GM19463 (cell line): ENCODE data around the gene BABAM2.
"Not testable (repeated sequence)": the region's sequence is repeated elsewhere in the genome, so short reads cannot be mapped to it uniquely, and the experiment has no call there.

Experiments
- ATAC-seq: cut with Tn5 transposase; IDR thresholded peaks from one replicate; pipeline ENCODE4 v1.9.1; 2021; ENCODE audit warnings: mild to moderate bottlenecking, moderate library complexity; ENCODE audit not compliant: unreplicated experiment

The BABAM2 gene

GRCh38 chr2:28011322-28011737 is 120.8 kb downstream of the BABAM2 start:
- no peak for ATAC-seq

GRCh38 chr2:28018474-28018873 is 127.9 kb downstream of the BABAM2 start:
- not testable (repeated sequence) for ATAC-seq

GRCh38 chr2:28019521-28019920 is 129.0 kb downstream of the BABAM2 start:
- ATAC-seq, result not testable (repeated sequence)

- no peak for ATAC-seq
Observed at GRCh38 chr2:28021898-28022297, 131.4 kb downstream of the BABAM2 start.

GRCh38 chr2:28025123-28025522 is 134.6 kb downstream of the BABAM2 start:
- no peak for ATAC-seq

- ATAC-seq, result not testable (repeated sequence)
Observed at GRCh38 chr2:28026230-28026629, 135.7 kb downstream of the BABAM2 start.

GRCh38 chr2:28028025-28028424 is 137.5 kb downstream of the BABAM2 start:
- no peak for ATAC-seq

GRCh38 chr2:28030600-28030999 is 140.1 kb downstream of the BABAM2 start:
- no peak for ATAC-seq

- no peak for ATAC-seq
Observed at GRCh38 chr2:28032816-28033215, 142.3 kb downstream of the BABAM2 start.

- no peak for ATAC-seq
Observed at GRCh38 chr2:28034696-28035095, 144.2 kb downstream of the BABAM2 start.

GRCh38 chr2:28035163-28035690 is 144.7 kb downstream of the BABAM2 start:
- no peak for ATAC-seq

GRCh38 chr2:28035816-28036215 is 145.3 kb downstream of the BABAM2 start:
- ATAC-seq, result no peak

GRCh38 chr2:28036307-28036706 is 145.8 kb downstream of the BABAM2 start:
- ATAC-seq, result no peak

- ATAC-seq, result no peak
Observed at GRCh38 chr2:28038722-28039121, 148.2 kb downstream of the BABAM2 start.

GRCh38 chr2:28045676-28046351 is 155.3 kb downstream of the BABAM2 start:
- no peak for ATAC-seq

- no peak for ATAC-seq
Observed at GRCh38 chr2:28046921-28047320, 156.4 kb downstream of the BABAM2 start.

- no peak for ATAC-seq
Observed at GRCh38 chr2:28047681-28048080, 157.2 kb downstream of the BABAM2 start.

- ATAC-seq, result no peak
Observed at GRCh38 chr2:28048341-28048740, 157.8 kb downstream of the BABAM2 start.

GRCh38 chr2:28049416-28049815 is 158.9 kb downstream of the BABAM2 start:
- ATAC-seq, result no peak

GRCh38 chr2:28049899-28050298 is 159.4 kb downstream of the BABAM2 start:
- ATAC-seq, result no peak

GRCh38 chr2:28052691-28053090 is 162.2 kb downstream of the BABAM2 start:
- no peak for ATAC-seq

- ATAC-seq, result no peak
Observed at GRCh38 chr2:28053597-28053996, 163.1 kb downstream of the BABAM2 start.

GRCh38 chr2:28054916-28055315 is 164.4 kb downstream of the BABAM2 start:
- ATAC-seq, result no peak
